Activated CD4-positive, alpha-beta T cell treated with anti-CD3 and anti-CD28 coated beads, Interleukin-2, amount 10 ng/mL, durations not matched to agents 24 days and 14 days (primary cell): ENCODE results near the gene ERAS. TPM values are rescaled to one million over a fixed set of nuclear protein-coding genes. Genes with fewer than 3 reads are reported as not detected.
A peak's percentile ranks its signal among the peaks of the same experiment; 100 is the strongest.
"Not testable (repeated sequence)": the region's sequence is repeated elsewhere in the genome, so short reads cannot be mapped to it uniquely, and the experiment has no call there.

Experiments
- DNase-seq: peaks from one replicate; pipeline ENCODE4 v3.0.0; 2022
- H3K27ac Mint-ChIP-seq: one replicate; pipeline ENCODE4 v1.8.0; 2022; ENCODE audit warnings: mild to moderate bottlenecking, mixed read lengths
- H3K27me3 Mint-ChIP-seq: one replicate; pipeline ENCODE4 v1.8.0; 2022; ENCODE audit warnings: mixed read lengths
- H3K36me3 Mint-ChIP-seq: one replicate; pipeline ENCODE4 v1.8.0; 2022; ENCODE audit warnings: low read depth, mild to moderate bottlenecking, mixed read lengths
- H3K4me1 Mint-ChIP-seq: one replicate; pipeline ENCODE4 v1.8.0; 2021; ENCODE audit warnings: mixed read lengths
- H3K4me3 Mint-ChIP-seq: one replicate; pipeline ENCODE4 v1.8.0; 2022; ENCODE audit warnings: mild to moderate bottlenecking, moderate library complexity, mixed read lengths
- H3K9me3 Mint-ChIP-seq: one replicate; pipeline ENCODE4 v1.8.0; 2021; ENCODE audit warnings: mixed read lengths
- intact Hi-C: fragments of 100-400 bp; cut with micrococcal nuclease; formaldehyde crosslinking; loops from one replicate; pipeline ENCODE4 v1.15.1; 2023
- total RNA-seq: library from RNA; stranded (reverse); gene quantifications from 2 replicates; pipeline ENCODE4 v1.2.3, GENCODE V29; 2022

Gene ERAS
- total RNA-seq, 1 donor from 2014 or later, result not detected

DNA sequence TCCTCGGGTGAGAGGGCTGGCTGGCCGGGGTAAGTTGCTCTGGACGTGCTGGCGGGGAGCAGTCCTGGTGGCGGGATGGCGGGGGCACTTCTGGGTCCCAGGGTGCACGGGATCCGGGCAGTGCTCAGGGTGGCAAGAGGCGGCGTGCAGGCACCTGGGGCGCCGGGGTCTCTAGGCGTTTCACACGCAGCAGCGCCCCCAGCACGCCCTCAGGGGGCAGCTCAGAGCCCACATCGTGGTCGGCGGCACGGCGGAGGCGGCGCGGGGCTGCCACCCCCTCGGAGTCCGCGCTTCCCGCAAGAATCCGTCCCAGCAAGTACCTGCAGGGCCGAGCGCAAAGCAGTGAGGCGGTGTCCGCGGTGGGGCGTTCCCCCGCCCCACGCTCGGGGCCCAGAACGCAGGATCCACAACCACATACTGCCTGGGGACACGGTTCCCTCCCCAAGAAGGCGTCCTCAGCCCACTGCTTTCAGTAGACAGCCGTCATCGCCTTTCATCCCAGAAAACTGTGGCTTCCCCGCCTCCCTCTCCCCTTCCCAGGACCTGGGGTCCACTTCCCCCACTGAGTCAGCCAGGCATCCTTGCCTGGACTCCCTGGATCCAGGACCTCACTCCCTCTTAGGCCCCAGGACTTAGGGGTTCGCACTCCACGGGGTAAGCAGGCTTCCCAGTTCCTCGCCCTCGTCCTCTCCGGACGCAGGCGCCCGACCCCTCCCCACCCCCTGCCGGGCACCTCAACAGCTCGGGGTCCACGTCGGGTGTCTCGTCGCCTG, 5.0 kb downstream of the ERAS start:
- Mint-ChIP-seq H3K36me3 (peaks cover 2% of the 10 kb centered on the region), H3K27me3 (peaks cover 58% of the 10 kb centered on the region), H3K4me3 (no peak overlapping the region), H3K4me1 (peaks cover 11% of the 10 kb centered on the region), H3K9me3 (no peaks in the 10 kb centered on the region), H3K27ac (no peak overlapping the region)
- no peak for DNase-seq
- intact Hi-C loops, result no loop called here

DNA sequence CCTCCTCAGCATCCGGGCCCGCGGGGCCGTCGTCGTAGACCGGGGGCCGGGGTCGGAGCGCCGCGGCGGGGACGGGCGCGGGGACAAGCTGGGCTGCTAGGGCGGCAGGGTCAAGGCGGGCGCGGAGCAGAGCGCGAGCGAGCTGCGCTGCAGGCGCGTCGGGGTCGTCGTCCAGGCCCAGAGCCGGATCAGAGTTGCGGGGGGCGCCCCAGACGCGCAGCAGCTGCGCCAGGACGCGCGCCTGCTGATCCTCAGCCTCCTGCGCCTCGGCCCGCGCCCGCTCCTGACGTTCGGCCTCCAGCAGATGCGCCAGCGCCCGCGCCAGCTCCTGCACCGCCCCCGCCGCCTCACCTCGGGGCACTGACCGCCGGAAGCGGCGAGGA, 5.6 kb downstream of the ERAS start:
- peaks cover 2% of the 10 kb centered on the region for H3K36me3 Mint-ChIP-seq
- no peak overlapping the region for H3K4me3 Mint-ChIP-seq
- peaks cover 11% of the 10 kb centered on the region for H3K4me1 Mint-ChIP-seq
- DNase-seq, result no peak
- peaks cover 62% of the 10 kb centered on the region for H3K27me3 Mint-ChIP-seq
- no peaks in the 10 kb centered on the region for H3K9me3 Mint-ChIP-seq
- intact Hi-C loops, result no loop called here
- no peak overlapping the region for H3K27ac Mint-ChIP-seq

DNA sequence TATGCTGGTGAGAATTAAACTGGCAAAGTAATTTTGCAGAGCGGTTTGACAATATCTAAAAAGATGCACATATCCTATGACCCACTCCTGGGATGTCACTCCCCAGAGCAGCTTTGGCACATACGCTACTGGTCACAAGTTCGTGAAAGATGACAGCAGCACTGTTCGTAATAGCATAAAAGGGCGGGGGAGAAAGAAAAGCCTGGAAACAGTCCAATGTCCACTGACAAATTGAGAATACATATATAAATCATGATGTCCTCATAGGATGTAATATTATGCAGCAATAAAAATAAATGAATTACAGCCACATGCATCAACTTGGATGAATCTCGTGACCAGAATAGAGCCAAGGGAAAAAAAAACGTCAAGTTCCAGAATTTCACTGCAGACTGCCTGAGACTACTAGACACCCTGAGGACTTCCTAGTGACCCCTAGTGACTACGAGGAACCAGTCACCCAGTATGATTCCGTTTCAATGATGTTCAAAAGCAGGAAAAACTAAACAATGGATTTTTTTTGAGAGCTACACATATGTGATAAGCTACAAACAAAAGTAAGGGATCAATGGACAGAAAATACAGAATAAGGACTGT, 7.3 kb downstream of the ERAS start:
- intact Hi-C loops, result no loop called here
- no peaks in the 10 kb centered on the region for H3K9me3 Mint-ChIP-seq
- H3K27ac Mint-ChIP-seq, result no peak overlapping the region
- H3K27me3 Mint-ChIP-seq, result peaks cover 51% of the 10 kb centered on the region
- peak overlapping the region; percentile 34 for H3K4me3 Mint-ChIP-seq
- no peak for DNase-seq
- peaks cover 11% of the 10 kb centered on the region for H3K4me1 Mint-ChIP-seq
- no peaks in the 10 kb centered on the region for H3K36me3 Mint-ChIP-seq

DNA sequence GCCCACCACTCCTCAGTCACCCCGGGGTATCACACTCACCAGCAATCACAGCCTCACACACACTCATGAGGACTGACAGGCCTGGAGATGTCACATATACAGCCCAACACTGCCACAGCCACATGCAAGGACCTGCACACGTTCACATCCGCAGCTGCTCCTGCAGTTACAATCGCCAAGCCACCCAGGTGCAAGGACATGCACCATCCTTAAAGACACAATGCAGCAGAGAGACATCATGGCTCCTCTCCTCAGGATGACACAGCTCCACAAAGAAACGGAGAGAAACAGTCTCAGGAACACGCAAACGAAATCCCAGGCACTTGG, 8.0 kb downstream of the ERAS start:
- peaks cover 11% of the 10 kb centered on the region for H3K4me1 Mint-ChIP-seq
- H3K36me3 Mint-ChIP-seq, result no peaks in the 10 kb centered on the region
- intact Hi-C loops, result no loop called here
- peaks cover 48% of the 10 kb centered on the region for H3K27me3 Mint-ChIP-seq
- no peaks in the 10 kb centered on the region for H3K9me3 Mint-ChIP-seq
- H3K4me3 Mint-ChIP-seq, result peak overlapping the region; percentile 84
- no peak overlapping the region for H3K27ac Mint-ChIP-seq
- DNase-seq, result no peak

DNA sequence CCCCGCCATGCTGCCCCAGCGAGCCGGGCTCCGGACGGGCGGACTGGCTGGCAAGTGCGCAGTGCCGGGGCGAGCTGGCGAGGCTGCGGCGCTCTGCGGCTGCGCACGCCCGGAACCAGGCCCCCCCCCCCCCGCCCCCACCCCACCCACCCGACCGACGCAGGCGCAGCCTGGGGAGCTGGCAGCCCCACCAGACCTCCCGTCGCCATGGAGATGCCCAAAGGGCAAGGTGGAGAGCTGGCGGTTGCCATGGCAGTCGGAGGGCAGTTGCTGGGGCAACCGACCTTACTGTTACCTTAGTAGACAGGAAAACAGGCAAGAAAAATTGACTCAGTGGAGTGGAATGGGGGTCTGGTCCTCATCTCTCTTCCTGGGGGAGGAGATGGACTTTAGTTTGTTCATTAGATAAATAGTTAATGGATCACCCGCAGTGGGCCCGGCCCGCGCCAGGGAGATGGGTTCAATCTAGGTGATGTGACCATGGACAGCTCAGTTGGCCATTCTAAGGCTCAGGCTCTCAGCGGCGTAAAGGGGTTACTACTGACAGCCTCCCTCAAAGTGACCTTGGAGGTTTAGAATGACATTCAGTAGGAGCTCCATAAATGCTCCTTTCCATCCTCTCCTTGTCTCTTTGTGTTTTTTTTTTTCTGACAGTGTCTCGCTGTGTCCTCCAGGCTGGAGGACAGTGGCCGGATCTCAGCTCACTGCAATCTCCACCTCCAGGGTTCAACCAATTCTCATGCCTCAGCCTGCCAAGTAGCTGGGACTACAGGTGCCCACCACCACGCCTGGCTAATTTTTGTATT, 9.4 kb downstream of the ERAS start, which contains the start of gene PCSK1N:
TSS of gene PCSK1N (minus strand) at position 87 of the 806 bp plus-strand sequence. CDS start at position 9, 78 bp downstream.
- intact Hi-C loops, result no loop called here
- no peaks in the 10 kb centered on the region for H3K36me3 Mint-ChIP-seq
- peak within 1 kb of the TSS; percentile 36 for H3K27ac Mint-ChIP-seq
- H3K4me1 Mint-ChIP-seq, result peaks cover 11% of the 10 kb centered on the region
- peak within 1 kb of the TSS; percentile 84 for H3K4me3 Mint-ChIP-seq
- peak; percentile 62 for DNase-seq
- H3K9me3 Mint-ChIP-seq, result no peaks in the 10 kb centered on the region
- H3K27me3 Mint-ChIP-seq, result peaks cover 39% of the 10 kb centered on the region

DNA sequence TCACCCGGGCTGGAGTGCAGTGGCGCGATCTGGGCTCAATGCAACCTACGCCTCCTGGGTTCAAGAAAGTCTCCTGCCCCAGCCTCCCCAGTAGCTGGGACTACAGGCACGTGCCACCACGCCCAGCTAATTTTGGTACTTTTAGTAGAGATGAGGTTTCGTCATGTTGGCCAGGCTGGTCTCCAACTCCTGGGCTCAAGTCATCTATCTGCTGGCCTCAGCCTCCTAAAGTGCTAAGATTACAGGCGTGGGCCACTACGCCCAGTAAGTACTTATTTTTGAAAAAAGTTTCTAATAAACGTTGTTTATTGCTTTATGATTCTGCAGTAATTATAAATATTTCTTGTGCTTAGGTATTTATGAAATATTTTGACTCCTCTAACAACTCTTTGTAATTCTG, 13.4 kb downstream of the ERAS start:
- Mint-ChIP-seq H3K36me3 (no peaks in the 10 kb centered on the region), H3K27me3 (peaks cover 20% of the 10 kb centered on the region), H3K27ac (no peak overlapping the region), H3K4me3 (no peak overlapping the region), H3K9me3 (no peaks in the 10 kb centered on the region), H3K4me1 (peaks cover 2% of the 10 kb centered on the region)
- no peak for DNase-seq
- intact Hi-C loops, result no loop called here

DNA sequence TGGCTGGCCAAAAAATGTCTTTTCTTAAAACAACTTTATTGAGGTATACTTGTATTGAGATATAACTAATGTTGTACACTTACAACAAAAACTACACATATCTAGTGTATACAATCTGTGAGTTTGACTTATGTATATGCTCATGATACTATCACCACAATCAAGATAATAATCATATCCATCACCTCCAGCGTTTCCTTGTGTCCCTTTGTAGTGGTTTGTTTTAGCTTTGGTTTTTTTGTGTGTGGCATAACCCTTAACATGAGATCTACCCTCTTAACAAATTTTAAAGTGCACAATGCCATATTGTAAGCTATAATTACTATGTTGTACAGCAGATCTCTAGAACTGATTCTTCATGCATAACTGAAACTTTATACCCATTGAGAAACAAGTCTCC, 22.5 kb downstream of the ERAS start:
- H3K4me1 Mint-ChIP-seq, result peaks cover 5% of the 10 kb centered on the region
- no peaks in the 10 kb centered on the region for H3K36me3 Mint-ChIP-seq
- no peaks in the 10 kb centered on the region for H3K9me3 Mint-ChIP-seq
- no peak for DNase-seq
- no peak overlapping the region for H3K27ac Mint-ChIP-seq
- H3K4me3 Mint-ChIP-seq, result no peak overlapping the region
- intact Hi-C loops, result no loop called here
- peaks cover 5% of the 10 kb centered on the region for H3K27me3 Mint-ChIP-seq

DNA sequence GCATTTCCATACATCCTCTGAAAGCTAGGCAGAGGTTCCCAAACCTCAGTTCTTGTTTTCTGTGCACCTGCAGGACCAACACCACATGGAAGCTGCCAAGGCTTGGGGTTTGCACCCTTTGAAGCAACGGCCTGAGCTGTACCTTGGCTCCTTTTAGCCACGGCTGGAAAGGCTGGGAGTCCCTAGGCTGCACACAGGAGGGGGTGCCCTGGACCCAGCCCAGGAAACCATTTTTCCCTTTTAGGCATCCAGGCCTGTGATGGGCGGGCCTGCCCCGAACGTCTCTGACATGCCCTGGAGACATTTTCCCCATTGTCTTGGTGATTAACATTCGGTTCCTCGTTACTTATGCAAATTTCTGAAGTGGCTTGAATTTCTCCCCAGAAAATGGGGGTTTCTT, 26.5 kb downstream of the ERAS start:
- no peak overlapping the region for H3K4me3 Mint-ChIP-seq
- no peaks in the 10 kb centered on the region for H3K9me3 Mint-ChIP-seq
- H3K4me1 Mint-ChIP-seq, result peaks cover 8% of the 10 kb centered on the region
- intact Hi-C loops, result no loop called here
- peaks cover 16% of the 10 kb centered on the region for H3K27me3 Mint-ChIP-seq
- no peak overlapping the region for H3K27ac Mint-ChIP-seq
- no peak for DNase-seq
- no peaks in the 10 kb centered on the region for H3K36me3 Mint-ChIP-seq

DNA sequence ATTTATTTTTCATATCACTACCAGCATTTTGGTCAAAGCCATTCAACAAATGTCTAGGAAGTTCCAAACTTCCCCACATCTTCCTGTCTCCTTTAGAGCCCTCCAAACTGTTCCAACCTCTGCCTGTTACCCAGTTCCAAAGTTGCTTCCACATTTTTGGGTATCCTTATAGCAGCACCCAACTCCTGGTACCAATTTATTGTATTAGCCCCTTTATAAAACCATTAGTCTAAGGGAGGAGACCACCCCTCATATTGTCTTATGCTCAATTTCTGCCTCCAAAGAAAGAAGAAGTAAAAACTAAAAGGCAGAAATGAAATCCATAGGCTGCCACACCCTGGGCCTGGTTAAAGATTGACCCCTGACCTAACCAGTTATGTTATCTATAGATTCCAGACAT, 27.2 kb downstream of the ERAS start:
- intact Hi-C loops, H3K36me3 Mint-ChIP-seq, H3K4me1 Mint-ChIP-seq, DNase-seq, H3K4me3 Mint-ChIP-seq, H3K9me3 Mint-ChIP-seq, H3K27ac Mint-ChIP-seq: not testable (repeated sequence)
- H3K27me3 Mint-ChIP-seq, result peaks cover 16% of the 10 kb centered on the region

DNA sequence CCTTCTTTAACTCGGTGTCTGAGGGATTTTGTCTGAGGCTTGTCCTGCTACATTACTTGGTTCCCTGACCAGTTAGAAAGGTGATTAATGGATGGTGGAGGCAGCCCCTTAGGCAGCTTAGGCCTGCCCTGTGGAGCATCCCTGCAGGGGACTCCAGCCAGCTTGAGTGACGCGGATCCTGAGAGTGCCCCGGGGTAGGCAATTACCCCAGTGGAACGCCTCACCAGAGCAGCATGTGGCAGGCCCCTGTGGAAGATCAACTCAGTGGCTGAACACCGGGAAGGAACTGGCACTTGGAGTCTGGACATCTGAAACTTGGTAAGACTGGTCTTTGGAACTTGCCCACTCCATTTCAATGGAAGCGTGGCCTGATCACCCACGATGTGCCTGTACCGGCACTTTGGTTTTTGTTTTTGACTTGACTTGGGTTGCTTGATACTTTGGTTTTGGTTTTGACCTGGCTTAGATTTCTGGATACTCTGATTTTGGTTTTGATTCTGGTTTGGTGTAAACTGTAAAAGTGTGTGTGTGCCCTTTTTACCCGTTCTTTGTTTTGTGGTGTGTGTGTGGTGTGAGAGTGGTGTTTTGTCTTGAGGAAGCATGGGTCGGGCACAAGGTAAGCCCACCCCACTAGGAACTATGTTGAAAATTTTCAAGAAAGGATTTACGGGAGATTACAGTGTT, 27.9 kb downstream of the ERAS start:
- H3K27me3 Mint-ChIP-seq, result peaks cover 12% of the 10 kb centered on the region
- H3K9me3 Mint-ChIP-seq, H3K36me3 Mint-ChIP-seq, H3K4me3 Mint-ChIP-seq, DNase-seq, H3K4me1 Mint-ChIP-seq, intact Hi-C loops, H3K27ac Mint-ChIP-seq: not testable (repeated sequence)

DNA sequence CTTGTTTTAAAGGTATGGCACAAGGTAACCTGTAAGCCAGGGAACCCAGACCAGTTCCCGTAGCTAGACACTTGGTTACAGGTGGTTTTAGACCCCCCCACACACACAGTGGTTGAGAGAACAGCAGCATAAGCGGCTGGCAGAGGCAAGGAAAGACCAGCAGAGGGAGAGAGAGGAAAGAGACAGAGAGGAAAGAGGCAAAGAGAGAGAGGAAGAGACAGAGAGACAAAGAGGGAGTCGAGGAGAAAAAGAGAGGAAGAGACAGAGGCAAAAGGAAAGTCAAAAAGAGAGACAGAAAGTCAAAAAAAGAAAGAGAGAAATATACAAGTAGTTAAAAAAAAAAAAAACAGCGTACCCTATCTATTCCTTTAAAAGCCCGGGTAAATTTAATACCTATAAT, 28.6 kb downstream of the ERAS start:
- Mint-ChIP-seq H3K27me3 (peaks cover 12% of the 10 kb centered on the region), H3K27ac (no peak overlapping the region), H3K9me3 (no peaks in the 10 kb centered on the region), H3K4me3 (no peak overlapping the region), H3K4me1 (peaks cover 4% of the 10 kb centered on the region), H3K36me3 (no peaks in the 10 kb centered on the region)
- intact Hi-C loops, result no loop called here
- DNase-seq, result peak; percentile 59

DNA sequence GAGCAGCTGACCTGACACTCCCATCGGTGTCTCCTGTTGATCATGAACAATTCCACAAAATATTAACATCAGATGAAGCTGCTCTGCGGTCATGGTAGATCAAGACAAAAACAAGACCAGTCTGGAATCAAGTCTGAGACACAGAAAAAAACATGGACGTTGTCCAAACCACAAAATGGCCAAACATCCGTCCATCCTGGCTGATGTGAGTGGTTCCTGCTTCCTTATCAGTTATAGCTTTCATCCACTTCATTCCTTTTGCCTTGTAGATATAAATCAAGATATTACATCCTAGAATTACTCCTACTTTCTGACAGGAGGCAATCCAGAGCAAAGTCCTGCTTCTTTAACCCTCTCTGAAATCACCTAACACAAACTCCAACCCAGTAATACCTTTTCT, 37.9 kb downstream of the ERAS start:
- no peak for DNase-seq
- Mint-ChIP-seq H3K4me1 (no peaks in the 10 kb centered on the region), H3K36me3 (no peaks in the 10 kb centered on the region), H3K4me3 (no peak overlapping the region), H3K27ac (no peak overlapping the region), H3K27me3 (peaks cover 3% of the 10 kb centered on the region), H3K9me3 (no peaks in the 10 kb centered on the region)
- intact Hi-C loops, result no loop called here

DNA sequence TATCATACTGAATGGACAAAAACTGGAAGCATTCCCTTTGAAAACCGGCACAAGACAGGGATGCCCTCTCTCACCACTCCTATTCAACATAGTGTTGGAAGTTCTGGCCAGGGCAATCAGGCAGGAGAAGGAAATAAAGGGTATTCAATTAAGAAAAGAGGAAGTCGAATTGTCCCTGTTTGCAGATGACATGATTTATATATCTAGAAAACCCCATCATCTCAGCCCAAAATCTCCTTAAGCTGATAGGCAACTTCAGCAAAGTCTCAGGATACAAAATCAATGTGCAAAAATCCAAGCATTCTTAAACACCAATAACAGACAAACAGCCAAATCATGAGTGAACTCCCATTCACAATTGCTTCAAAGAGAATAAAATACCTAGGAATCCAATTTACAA, 45.7 kb downstream of the ERAS start:
- intact Hi-C loops, H3K4me1 Mint-ChIP-seq, H3K9me3 Mint-ChIP-seq, H3K27me3 Mint-ChIP-seq, H3K4me3 Mint-ChIP-seq, H3K27ac Mint-ChIP-seq, H3K36me3 Mint-ChIP-seq, DNase-seq: not testable (repeated sequence)

DNA sequence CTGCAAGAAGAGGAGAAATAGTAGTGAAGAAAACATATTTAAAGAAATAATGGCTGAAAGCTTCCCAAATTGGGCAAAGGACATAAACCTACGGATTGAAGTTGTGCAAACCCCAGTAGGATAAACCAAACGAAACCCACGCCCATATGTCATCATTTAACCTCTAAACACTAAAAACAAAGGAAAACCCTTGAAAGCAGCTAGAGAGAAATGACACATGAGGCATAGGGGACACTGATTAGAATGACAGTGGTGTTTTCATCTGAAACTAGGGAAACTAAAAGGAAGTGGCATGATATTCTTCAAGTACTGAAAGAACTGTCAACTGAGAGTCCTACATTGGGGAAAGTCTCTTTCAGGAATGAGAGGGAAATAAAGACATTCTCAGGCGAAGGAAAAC, 50.6 kb downstream of the ERAS start:
- intact Hi-C loops, H3K36me3 Mint-ChIP-seq, H3K4me1 Mint-ChIP-seq, H3K4me3 Mint-ChIP-seq, DNase-seq, H3K9me3 Mint-ChIP-seq, H3K27ac Mint-ChIP-seq, H3K27me3 Mint-ChIP-seq: not testable (repeated sequence)
